Measurements from ENCODE around the gene ANTXR1.

DNA sequence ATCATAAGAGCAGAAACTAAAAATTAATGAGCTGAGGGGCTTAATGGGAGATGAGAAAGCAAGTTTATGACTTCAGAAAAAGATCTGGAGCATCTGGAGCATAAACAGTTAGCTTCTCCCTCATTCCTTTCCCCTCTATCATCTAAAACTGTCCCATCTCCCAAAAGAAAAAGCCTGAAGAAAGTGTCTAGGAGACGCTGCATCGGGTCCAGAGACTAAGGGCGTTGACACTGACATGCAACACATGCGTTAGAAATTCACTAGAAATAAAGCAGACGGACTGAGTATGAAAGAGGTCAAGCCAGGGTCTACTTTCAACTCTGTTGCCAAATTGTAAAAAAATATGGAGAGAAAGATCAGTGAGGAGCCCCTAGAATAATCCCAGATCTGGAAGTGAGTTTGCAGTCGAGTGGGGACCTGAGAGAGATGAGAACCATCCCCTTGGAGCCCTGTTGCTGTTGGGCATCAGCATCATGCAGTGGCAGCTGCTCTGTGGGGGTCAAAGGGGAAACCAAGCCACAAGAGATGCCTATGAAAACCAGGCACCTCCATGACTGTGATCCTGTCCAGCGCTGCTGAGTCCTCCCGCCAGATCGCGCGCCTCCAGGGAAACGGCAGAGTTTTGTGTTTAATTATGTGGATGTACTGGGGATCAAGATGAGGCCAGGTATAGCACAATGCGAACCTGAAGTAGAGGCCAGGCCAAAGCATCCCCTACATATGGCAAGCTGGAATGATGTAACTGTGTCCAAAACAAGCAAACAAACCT lies 13.9 kb downstream of the ANTXR1 start:
- no peak for TF ChIP-seq EZH2 (IDR thresholded peaks at IDR 0.05; ENCODE audit: low read depth)
- TF ChIP-seq, protein P1, sequence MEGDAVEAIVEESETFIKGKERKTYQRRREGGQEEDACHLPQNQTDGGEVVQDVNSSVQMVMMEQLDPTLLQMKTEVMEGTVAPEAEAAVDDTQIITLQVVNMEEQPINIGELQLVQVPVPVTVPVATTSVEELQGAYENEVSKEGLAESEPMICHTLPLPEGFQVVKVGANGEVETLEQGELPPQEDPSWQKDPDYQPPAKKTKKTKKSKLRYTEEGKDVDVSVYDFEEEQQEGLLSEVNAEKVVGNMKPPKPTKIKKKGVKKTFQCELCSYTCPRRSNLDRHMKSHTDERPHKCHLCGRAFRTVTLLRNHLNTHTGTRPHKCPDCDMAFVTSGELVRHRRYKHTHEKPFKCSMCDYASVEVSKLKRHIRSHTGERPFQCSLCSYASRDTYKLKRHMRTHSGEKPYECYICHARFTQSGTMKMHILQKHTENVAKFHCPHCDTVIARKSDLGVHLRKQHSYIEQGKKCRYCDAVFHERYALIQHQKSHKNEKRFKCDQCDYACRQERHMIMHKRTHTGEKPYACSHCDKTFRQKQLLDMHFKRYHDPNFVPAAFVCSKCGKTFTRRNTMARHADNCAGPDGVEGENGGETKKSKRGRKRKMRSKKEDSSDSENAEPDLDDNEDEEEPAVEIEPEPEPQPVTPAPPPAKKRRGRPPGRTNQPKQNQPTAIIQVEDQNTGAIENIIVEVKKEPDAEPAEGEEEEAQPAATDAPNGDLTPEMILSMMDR (conservative IDR thresholded peaks at IDR 0.05): no peak
